Measurements from ENCODE around the gene SMAD6.

The SMAD6 gene

GRCh38 chr15:66774001-66774814, 72.2 kb downstream of the SMAD6 start (continued):
- TF ChIP-seq ZBTB44 (tag by site-specific recombination; IDR thresholded peaks at IDR 0.05) = no peak; the same call in 1 of the 2 replicates
- peak; percentile 35; the same call in 1 of the 2 replicates for TF ChIP-seq TSHZ1 (tag by site-specific recombination; IDR thresholded peaks at IDR 0.05; ENCODE audit: borderline replicate concordance)
- peak; percentile 50; the same call in 1 of the 2 replicates for TF ChIP-seq ZNF580 (tag by site-specific recombination; IDR thresholded peaks at IDR 0.05)
- 0 out of 2 replicates have a peak, but pooled peaks have one; percentile 14 for TF ChIP-seq SP2 (tag by site-specific recombination; IDR thresholded peaks at IDR 0.05)
- TF ChIP-seq ZNF2 (tag by site-specific recombination; IDR thresholded peaks at IDR 0.05) = peak; percentile 84
- peak; percentile 39; the same call in 1 of the 2 replicates for TF ChIP-seq ZNF449 (tag by site-specific recombination; IDR thresholded peaks at IDR 0.05)
- TF ChIP-seq GLIS2 (tag by site-specific recombination; IDR thresholded peaks at IDR 0.05) = peak; percentile 91
- TF ChIP-seq ZNF157 (tag by site-specific recombination; IDR thresholded peaks at IDR 0.05) = no peak
- TF ChIP-seq OVOL3 (tag by site-specific recombination; IDR thresholded peaks at IDR 0.05) = no peak
- 0 out of 2 replicates have a peak, but pooled peaks have one; percentile 28 for TF ChIP-seq ZSCAN4 (tag by site-specific recombination; IDR thresholded peaks at IDR 0.05)
- peak; percentile 82 for TF ChIP-seq PRDM10 (tag by site-specific recombination; IDR thresholded peaks at IDR 0.05)
- peak; percentile 96 for TF ChIP-seq ZBTB17 (tag by site-specific recombination; IDR thresholded peaks at IDR 0.05)
- no peak for TF ChIP-seq ZNF23 (tag by site-specific recombination; IDR thresholded peaks at IDR 0.05; ENCODE audit: borderline replicate concordance)
- 0 out of 2 replicates have a peak, but pooled peaks have one; percentile 39 for TF ChIP-seq ZNF184 (tag by site-specific recombination; IDR thresholded peaks at IDR 0.05)
- TF ChIP-seq ZNF146 (tag by site-specific recombination; IDR thresholded peaks at IDR 0.05) = no peak
- TF ChIP-seq ZNF623 (tag by site-specific recombination; IDR thresholded peaks at IDR 0.05) = peak; percentile 71
- TF ChIP-seq FEZF1 (tag by site-specific recombination; IDR thresholded peaks at IDR 0.05) = no peak
- peak; percentile 96 for TF ChIP-seq GLIS1 (tag by site-specific recombination; IDR thresholded peaks at IDR 0.05)
- TF ChIP-seq ZNF148 (tag by site-specific recombination; IDR thresholded peaks at IDR 0.05; ENCODE audit: borderline replicate concordance) = no peak
- no peak for TF ChIP-seq KLF1 (tag by site-specific recombination; IDR thresholded peaks at IDR 0.05)
- peak; percentile 16 for TF ChIP-seq ZBTB26 (tag by site-specific recombination; optimal IDR thresholded peaks at IDR 0.05)
- no peak for TF ChIP-seq ZNF571 (tag by site-specific recombination; IDR thresholded peaks at IDR 0.05)
